Activated CD8-positive, alpha-beta memory T cell treated with anti-CD3 and anti-CD28 coated beads, Interleukin-2, amount 50 U/mL, for 48 hours (primary cell): ENCODE measurements around the gene C16orf74.

Source experiments
- DNase-seq: peaks from one replicate; pipeline ENCODE4 v3.0.0-alpha.2; 2020

Gene C16orf74

DNA sequence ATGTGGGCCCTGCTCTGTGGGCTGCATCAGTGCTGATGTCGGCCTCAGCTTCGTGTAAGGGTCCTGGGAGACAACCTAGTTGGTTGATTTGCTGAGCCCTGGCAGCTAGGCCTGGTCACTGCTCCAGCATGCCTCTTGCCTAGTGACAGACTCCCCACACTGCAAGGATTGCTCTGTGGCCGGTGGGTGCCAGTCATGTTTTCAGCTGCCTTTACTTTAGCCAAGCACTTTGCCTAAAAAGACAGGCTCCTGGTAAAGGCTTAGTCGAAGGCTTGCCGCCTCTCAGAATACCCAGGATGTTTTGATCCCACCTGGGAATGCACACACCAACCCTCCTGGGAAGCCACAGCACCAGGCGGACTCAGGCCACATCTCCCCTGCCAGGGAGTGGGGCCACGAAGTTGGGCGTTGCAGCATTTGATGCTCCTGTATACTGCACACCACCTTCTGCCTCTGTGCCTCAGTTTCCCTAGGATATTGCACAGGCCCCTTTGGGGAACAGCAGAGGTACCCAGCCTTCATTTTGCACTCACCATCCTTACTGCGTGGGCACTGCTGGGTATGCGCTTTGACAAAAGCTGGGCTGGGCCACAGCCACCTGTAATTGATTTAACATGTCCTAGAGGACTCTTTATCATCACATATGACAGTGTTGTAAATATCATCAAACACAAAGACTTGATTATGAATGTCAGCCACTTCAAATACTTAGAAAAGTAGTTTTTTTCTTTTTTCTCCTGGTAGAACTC lies 82.0 kb downstream of the C16orf74 start:
- no peak for DNase-seq

DNA sequence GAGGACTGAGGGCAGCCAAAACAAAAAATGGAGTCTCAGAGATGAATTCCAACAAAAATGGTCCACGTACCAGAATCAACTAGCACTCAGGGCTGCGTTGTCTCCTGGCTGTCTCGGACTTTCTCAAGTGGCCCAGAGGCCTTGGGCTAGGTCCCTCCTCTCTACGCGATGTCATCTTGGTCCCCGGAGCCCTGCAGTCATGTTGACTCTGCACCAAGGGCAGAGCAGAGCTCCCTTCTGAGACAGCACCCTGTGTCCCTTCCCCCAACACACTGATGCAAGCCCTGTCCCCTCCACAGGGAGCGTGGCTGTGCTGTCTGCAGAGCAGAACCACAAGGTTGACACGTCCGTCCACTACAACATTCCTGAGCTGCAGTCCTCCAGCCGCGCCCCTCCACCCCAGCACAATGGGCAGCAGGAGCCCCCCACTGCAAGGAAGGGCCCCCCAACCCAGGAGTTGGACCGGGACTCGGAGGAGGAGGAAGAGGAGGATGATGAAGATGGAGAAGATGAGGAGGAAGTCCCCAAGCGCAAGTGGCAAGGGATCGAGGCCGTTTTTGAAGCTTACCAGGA lies 83.0 kb downstream of the C16orf74 start:
- DNase-seq = no peak

DNA sequence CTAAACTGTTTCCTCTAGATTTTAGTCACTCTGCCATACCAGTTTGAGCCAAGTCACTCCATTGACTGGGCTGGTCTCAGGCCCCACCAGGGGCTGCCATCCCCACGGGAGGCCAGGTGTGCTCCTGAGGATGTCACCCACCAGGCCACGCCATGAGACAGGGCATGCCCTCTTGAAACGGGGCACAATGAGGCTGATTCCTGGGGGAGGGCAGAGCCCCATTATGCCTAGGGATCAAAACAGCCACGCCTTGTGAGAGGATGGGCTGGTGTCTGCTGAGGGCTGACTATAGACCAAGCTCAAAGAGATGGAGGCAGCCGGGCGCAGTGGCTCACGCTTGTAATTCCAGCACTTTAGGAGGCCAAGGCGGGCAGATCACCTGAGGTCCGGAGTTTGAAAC lies 83.6 kb downstream of the C16orf74 start:
- no peak for DNase-seq

DNA sequence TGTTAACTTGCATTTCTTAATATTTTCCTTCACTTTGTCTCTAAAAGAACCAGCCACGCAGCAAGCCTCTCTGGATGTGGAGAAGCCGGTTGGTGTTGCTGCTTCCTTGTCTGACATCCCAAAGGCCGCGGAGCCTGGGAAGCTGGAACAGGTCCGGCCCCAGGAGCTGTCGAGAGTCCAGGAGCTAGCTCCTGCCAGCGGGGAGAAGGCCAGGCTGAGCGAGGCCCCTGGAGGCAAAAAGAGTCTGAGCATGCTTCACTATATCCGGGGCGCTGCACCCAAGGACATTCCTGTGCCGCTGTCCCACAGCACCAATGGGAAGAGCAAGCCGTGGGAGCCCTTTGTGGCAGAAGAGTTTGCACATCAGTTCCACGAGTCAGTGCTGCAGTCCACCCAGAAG lies 85.0 kb downstream of the C16orf74 start:
- DNase-seq = no peak

DNA sequence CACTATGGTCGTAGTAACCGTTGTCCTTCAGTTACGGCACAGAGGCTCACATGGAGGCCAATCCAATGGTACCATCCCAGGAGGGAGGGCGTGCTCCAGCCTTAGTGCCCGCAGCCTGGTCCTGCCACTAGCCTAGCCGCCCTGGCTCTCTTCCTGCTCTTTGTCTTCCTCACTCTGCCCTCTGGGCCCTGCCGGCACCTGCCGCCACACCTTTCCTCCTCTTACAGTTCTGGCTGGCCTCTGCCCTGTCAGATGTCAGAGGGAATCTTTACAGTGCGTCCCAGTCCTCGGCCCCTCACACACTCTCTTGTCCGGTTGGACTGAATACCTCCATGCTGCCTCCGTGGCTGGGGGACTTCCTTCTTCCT lies 85.5 kb downstream of the C16orf74 start:
- no peak for DNase-seq

DNA sequence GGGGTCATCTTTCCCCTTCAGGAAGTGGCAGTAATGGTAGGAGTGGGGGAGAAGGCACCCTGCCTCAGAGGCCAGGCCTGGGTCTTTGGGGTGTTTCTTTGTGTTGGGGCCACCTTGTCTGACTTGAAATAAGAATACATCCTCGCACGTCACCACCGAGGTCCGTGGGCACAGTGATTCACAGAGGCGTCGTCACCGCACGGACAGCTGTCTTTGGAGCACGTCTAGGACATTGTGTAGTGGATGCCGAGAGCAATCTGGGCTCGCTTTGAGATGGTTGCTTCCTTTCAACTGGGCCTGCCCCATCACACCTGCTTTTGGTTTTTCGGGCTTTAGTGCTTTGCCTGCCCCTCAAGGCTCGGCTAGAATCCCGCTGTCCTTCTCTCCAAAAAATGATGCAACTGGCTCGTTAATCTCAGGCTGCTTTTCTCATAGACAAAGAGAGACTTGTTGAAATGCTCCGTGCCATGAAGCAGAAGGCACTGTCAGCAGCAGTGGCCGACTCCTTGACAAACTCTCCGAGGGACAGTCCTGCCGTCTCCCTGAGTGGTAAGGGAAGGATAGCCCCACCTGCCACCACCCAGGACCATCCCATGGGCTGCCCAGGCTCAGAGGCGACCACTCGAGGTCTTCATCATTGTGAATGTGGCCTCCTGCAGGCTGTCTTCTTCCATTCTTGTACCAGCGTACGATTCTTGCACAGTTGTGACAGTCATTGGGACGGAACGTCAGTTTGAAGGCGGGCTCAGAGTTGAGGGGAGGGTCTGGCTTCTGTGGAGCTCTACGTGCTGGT lies 86.1 kb downstream of the C16orf74 start:
- DNase-seq = no peak

DNA sequence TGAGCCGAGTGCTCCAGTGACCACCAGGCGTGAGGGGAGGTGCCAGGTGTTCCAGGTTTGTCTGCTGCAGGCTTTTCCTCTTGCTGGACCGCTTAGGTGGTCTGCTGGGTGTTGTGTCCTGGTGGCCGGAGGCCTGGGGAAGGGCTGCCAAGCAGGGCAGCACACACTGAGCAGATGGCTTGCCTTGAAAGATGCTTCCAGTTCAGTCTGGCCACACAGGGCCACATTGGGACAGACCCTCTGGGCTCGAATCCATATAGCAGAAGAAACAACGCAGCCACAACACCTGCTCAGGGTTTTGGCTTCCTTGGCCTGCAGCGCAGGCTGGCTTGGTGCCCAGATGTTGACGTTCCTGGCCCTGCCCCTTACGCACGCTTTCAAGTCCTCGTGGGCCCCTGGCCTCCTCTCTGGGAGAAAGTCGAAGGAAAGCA lies 87.0 kb downstream of the C16orf74 start:
- no peak for DNase-seq

DNA sequence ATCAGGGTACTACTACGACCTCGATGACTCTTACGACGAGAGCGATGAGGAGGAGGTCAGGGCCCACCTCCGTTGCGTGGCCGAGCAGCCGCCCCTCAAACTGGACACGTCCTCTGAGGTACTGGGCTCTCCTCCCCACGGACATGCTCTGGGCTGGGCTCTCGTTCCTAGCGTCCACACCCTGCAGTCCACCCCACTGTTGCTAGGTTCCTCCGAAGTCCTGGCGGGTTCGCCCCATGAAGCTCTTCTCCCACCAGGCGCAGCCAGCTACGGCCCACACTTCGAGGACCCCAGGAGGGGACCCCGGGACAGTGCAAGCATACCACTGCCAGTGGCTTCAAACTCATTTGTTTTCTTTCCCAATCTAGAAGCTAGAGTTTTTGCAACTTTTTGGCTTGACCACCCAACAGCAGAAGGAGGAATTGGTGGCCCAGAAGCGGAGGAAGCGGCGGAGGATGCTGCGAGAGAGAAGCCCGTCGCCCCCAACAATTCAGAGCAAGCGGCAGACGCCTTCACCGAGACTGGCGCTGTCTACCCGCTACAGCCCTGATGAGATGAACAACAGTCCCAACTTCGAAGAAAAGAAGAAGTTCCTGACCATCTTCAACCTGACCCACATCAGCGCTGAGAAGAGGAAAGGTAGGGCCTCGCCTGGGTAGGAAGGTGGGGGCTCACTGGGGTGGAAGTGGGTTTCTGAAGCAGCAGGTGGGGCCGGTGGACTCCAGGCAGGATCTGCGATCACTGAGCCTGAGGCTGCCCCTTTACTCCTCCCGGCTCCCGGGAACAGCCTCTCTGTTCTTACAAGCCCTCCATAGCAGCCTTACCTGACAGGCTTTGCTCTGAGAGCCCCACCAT lies 87.7 kb downstream of the C16orf74 start:
- no peak for DNase-seq

DNA sequence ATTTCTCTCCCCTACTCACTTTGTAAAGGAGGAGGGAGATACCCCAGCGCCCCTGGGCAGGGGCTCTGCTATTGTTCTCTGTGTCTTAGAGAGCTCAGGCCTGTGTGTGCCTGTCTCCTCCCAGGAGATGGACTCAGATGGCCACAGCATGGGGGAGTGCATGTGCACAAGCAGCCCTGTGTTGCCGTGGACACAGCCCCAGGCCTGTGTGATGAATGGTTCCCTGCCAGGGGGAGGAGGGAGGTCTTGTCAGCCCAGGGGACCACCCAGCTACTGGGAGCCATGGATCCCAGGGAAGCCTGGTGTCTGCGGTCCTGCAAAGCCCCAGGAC lies 88.4 kb downstream of the C16orf74 start:
- DNase-seq = no peak

DNA sequence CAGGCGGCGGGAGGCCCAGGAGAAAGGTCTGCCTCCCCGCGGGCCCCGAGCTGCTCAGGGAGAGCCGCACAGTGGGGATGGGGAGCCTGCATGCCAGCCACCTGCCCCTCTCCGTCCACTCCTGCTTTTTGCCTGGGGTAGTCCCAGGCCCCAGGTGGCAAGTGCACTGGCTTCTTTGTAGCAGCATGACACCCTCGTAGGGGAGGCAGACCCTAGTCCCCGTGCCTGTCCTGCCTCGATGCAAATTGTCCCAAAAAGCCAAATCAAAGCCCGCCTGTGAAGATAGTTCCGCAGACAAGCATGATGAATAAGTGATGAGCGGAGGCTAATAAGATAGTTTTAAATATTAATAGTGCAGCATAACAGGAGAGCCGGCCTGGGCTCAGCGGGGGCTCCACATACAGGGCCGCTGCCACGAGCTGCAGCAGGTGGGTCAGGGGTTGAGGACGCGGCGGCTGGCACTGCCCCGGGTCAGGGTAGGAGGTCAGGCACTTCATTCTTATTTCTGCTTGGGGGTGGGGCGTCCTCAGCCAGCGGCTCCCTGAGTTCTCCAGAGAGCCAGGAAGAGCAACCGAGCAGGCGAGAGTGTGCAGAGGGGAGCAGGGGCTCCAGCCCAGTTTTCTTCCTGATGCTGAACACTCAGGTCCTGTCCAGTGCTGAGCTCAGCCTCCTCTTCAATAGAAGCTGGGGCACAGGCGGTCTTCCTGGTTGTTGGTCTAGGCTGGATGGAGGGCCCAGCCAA lies 89.0 kb downstream of the C16orf74 start:
- no peak for DNase-seq

DNA sequence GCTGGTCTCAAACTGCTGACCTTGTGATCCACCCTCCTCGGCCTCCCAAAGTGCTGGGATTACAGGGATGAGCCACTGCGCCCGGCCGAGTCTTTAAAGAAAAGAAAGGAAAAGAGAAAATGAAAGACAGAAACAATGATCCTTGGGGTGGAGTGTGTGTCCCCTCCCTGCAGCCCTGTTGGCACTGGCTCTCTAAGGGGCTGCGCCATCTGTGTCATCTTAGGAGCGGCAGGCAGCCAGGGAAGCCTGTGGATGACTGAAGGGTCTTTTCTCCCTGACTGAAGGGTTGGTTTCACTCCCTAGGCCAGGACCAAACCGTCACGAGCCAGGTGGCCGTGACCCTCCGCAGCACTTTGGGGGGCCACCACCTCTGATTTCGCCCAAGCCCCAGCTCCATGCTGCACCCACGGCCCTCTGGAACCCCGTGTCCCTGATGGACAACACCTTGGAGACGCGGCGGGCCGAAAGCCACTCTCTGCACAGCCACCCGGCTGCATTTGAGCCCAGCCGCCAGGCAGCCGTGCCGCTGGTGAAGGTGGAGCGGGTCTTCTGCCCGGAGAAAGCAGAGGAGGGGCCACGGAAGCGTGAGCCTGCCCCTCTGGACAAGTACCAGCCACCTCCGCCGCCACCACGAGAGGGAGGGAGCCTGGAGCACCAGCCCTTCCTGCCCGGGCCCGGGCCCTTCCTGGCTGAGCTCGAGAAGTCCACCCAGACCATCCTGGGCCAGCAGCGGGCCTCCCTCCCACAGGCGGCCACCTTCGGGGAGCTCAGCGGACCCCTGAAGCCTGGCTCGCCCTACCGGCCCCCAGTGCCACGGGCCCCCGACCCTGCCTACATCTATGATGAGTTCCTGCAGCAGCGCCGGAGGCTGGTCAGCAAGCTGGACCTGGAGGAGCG lies 89.8 kb downstream of the C16orf74 start:
- DNase-seq = no peak

DNA sequence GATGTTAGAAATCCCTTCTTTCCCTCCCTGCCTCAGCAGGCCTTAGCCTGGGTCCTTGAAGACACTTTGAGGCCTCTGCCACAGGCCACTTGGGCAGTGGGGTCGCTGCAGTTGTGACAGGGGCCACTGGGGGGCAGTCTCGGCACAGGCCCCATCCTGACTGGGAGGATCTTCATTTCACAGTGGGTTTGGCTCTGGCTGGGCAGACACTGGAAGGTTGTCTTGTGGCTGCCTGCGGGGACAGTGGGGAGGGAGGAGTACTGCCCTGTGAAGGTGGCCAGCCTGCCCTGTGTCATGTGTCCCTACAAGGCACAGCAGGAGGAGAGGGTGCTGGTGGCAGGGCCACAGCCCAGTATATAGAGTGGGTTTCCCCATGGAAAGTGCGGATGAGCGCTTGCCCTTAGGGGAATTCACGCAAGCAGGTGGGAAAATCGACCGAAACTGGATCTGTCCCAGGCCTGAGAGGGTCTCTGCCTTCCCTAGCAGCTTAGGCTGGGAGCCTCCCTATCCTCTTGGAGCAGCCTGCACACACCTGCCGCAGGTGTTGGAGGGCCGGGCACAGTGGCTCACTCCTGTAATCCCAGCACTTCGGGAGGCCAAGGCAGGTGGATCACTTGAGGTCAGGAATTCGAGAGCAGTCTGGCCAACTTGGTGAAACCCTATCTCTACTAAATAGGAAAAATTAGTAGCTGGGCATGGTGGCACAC lies 90.9 kb downstream of the C16orf74 start:
- DNase-seq = peak; percentile 89

DNA sequence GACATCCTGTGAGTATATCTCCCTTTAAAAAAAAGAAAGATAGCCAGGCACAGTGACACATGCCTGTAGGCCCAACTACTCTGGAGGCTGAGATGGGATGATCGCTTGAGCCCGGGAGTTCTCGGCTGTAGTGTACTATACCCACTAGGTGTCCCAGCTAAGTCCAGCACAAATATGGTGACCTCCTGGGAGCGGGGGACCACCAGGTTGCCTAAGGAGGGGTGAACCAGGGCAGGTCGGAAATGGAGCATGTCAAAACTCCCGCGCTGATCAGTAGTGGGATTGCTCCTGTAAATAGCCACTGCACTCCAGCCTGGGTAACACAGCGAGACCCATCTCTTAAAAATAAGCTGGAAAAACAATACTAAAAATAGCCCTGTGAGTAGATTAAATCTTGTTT lies 91.6 kb downstream of the C16orf74 start:
- no peak for DNase-seq

DNA sequence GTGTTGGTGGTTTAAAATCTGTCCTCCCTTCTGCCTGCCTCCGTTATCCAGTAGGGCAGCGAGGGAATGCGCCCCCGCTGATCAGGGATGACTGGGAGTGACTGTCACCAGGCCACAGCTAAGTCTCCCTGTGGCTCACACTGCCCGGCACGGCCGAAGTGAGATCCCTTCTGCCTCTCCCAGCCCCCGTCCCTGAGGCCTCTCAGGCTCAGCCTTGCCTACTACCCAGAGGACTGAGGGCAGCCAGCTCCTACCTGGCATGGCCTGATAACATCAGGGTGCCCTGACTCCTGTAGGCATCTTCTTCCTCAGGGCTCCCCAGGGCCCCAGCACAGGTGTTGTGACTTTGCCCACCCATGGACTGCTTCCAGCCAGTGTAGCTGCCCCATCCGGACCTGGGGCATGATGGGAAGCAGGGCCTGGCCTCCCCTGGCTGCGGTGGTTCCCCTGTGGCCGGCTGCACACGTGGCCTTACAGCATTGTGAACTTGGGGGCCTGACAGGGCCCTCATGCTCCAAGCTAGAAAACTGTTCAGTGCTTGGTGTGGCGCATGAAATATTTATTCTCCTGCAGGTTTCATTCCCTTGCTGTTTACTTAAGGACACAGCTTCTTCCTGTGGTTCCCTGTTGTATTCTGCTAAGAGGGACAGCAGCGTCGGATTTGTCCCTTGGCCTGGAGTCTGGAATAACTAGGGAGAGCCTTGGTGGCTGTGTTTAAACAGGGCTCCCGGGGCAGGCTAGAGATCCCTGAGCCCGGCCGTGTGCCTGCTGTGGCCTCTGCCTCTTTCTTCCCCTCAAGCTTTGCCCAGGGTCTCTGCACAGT lies 92.2 kb downstream of the C16orf74 start:
- DNase-seq = no peak

DNA sequence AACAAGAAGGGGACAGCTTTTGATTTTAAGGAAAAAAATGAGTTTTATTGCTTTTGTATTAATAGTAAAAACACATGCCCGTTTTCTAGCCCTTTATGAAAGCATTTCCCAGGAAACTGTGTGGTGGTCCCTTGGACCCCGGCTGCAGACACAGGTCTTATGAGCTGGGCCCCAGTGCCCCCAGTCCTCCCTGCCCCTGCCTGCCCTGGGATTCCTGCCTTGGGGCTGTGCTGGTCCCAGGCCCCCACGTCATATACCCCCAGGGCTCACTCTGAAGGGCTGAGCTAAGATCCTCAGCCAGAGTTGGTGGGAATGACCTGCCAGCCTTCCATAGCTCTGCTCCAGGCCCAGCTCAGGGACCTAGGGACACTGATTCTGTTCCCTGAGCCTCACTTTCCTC lies 92.9 kb downstream of the C16orf74 start:
- DNase-seq = no peak
